Parathyroid adenoma (tissue), 2 donors: ENCODE measurements around the gene PRR14L.
"Not testable (repeated sequence)": the region's sequence is repeated elsewhere in the genome, so short reads cannot be mapped to it uniquely, and the experiment has no call there.

Experiments used
- H2AFZ ChIP-seq: fragments of 300-600 bp; sonication (generic); one replicate; pipeline ENCODE4 v1.7.0; 2017; ENCODE audit warnings: antibody characterized with exemption, mild to moderate bottlenecking
- H3K27ac ChIP-seq: fragments of 300-600 bp; sonication (generic); one replicate; pipeline ENCODE4 v1.7.0; 2017
- H3K27me3 ChIP-seq: fragments of 300-600 bp; sonication (generic); one replicate; pipeline ENCODE4 v1.7.0; 2017; ENCODE audit warnings: low read length; ENCODE audit not compliant: control insufficient read depth, insufficient read depth
- H3K36me3 ChIP-seq: fragments of 300-600 bp; sonication (generic); one replicate; pipeline ENCODE4 v1.7.0; 2017; ENCODE audit warnings: low read length; ENCODE audit not compliant: control insufficient read depth, insufficient read depth
- H3K4me1 ChIP-seq: fragments of 300-600 bp; sonication (generic); one replicate; pipeline ENCODE4 v1.7.0; 2017; ENCODE audit warnings: control low read depth
- H3K4me2 ChIP-seq: fragments of 300-600 bp; sonication (generic); one replicate; pipeline ENCODE4 v1.7.0; 2017; ENCODE audit warnings: low read length
- H3K4me3 ChIP-seq: fragments of 300-600 bp; sonication (generic); one replicate; pipeline ENCODE4 v1.7.0; 2017; ENCODE audit warnings: low read depth, low read length
- H3K79me2 ChIP-seq: fragments of 300-600 bp; sonication (generic); one replicate; pipeline ENCODE4 v1.7.0; 2017; ENCODE audit warnings: control low read depth
- H3K9ac ChIP-seq: fragments of 300-600 bp; sonication (generic); one replicate; pipeline ENCODE4 v1.7.0; 2017; ENCODE audit warnings: mild to moderate bottlenecking
- H3K9me3 ChIP-seq: fragments of 300-600 bp; sonication (generic); one replicate; pipeline ENCODE4 v1.7.0; 2017; ENCODE audit warnings: low read length; ENCODE audit not compliant: control insufficient read depth
- TF ChIP-seq, protein P1 (sequence below): fragments of 300-600 bp; sonication (generic); IDR thresholded peaks from one replicate; pipeline ENCODE4 v1.7.0; 2017; ENCODE audit warnings: antibody characterized with exemption, mild to moderate bottlenecking
- donor health status: primary hyperparathyroidism.

The PRR14L gene

DNA sequence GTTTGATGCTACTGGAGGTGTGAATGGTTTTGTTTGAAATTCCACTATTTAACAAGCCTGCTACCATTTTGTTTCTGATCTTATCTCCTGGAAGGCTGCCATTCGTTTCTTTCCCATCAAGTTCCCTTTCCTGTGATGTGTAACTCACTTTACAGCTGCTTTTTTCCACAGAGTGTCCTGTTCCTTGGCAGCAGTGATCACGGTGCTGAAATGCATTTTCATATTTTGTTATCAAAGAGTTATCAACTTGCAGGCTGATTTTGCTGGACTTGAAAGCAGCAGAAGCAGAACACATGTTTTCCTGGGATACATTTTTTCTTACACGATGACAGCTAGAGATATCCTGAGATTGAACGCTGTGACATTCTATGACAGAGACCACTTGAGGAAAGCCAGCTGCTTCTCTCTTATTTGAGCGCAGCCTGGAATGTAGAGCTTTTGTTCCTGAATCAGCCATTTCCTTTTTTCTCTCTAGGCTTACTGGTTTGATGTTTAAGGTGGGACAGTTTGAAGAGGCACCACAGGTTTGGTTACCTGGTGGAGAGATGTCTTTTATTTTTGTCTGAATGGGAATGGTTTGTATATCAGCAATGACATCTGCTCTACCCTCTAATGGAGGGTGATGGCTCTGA is 34.7 kb downstream of the PRR14L start:
- no peaks in the 10 kb centered on the region for H3K4me1 ChIP-seq
- no peaks in the 10 kb centered on the region for H3K27me3 ChIP-seq
- H2AFZ ChIP-seq: no peak overlapping the region
- H3K4me3 ChIP-seq: no peak overlapping the region
- H3K27ac ChIP-seq: no peak overlapping the region
- TF ChIP-seq, protein P1, sequence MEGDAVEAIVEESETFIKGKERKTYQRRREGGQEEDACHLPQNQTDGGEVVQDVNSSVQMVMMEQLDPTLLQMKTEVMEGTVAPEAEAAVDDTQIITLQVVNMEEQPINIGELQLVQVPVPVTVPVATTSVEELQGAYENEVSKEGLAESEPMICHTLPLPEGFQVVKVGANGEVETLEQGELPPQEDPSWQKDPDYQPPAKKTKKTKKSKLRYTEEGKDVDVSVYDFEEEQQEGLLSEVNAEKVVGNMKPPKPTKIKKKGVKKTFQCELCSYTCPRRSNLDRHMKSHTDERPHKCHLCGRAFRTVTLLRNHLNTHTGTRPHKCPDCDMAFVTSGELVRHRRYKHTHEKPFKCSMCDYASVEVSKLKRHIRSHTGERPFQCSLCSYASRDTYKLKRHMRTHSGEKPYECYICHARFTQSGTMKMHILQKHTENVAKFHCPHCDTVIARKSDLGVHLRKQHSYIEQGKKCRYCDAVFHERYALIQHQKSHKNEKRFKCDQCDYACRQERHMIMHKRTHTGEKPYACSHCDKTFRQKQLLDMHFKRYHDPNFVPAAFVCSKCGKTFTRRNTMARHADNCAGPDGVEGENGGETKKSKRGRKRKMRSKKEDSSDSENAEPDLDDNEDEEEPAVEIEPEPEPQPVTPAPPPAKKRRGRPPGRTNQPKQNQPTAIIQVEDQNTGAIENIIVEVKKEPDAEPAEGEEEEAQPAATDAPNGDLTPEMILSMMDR: no peak
- no peak overlapping the region for H3K4me2 ChIP-seq
- no peaks in the 10 kb centered on the region for H3K9me3 ChIP-seq
- no peak overlapping the region for H3K9ac ChIP-seq
- H3K79me2 ChIP-seq: no peaks in the 10 kb centered on the region
- H3K36me3 ChIP-seq: no peaks in the 10 kb centered on the region

DNA sequence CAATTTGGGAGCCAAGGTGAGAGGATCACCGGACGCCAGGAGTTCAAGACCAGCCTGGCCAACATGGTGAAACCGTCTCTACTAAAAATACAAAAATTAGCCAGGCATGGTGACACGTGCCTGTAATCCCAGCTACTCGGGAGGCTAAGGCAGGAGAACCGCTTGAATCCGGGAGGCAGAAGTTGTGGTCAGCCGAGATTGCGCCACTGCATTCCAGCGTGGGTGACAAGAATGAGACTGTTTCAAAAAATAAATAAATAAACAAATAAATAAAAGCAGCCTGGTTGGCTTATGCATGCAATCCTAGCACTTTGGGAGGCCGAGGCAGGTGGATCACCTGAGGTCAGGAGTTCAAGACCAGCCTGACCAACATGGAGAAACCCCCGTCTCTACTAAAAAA is 38.7 kb downstream of the PRR14L start:
- not testable (repeated sequence) for H3K4me2 ChIP-seq, H3K9ac ChIP-seq, H3K9me3 ChIP-seq, H2AFZ ChIP-seq, H3K27me3 ChIP-seq, H3K4me1 ChIP-seq, H3K4me3 ChIP-seq, H3K27ac ChIP-seq, H3K79me2 ChIP-seq, H3K36me3 ChIP-seq

DNA sequence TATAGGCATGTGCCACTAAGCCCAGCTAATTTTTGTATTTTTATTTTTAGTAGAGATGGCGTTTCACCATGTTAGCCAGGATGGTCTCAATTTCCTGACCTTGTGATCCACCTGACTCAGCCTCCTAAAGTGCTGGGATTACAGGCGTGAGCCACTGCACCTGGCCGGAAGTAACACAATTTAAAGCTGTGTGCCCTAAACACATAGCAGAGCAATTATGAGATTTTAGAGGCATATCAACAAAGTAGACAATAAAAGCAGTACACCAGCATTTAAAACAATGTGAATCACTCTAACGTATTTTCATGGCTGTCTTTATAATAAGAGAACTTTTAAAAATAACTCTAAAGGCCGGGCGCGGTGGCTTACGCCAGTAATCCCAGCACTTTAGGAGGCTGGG is 42.4 kb downstream of the PRR14L start:
- Histone ChIP-seq H3K36me3 (no peaks in the 10 kb centered on the region), H3K4me3 (no peak overlapping the region), H3K4me1 (peaks cover 5% of the 10 kb centered on the region), H2AFZ (no peak overlapping the region), H3K79me2 (no peaks in the 10 kb centered on the region), H3K9ac (no peak overlapping the region), H3K9me3 (no peaks in the 10 kb centered on the region), H3K27me3 (no peaks in the 10 kb centered on the region), H3K4me2 (no peak overlapping the region), H3K27ac (no peak overlapping the region)
- TF ChIP-seq, protein P1: no peak

GRCh38 chr22:31695423-31695822 is 54.5 kb downstream of the PRR14L start:
- no peaks in the 10 kb centered on the region for H3K36me3 ChIP-seq
- H3K9ac ChIP-seq: no peak overlapping the region
- no peaks in the 10 kb centered on the region for H3K27me3 ChIP-seq
- H3K9me3 ChIP-seq: no peaks in the 10 kb centered on the region
- no peak overlapping the region for H3K27ac ChIP-seq
- H3K4me2 ChIP-seq: no peak overlapping the region
- H3K4me1 ChIP-seq: no peaks in the 10 kb centered on the region
- no peaks in the 10 kb centered on the region for H3K79me2 ChIP-seq
- TF ChIP-seq, protein P1: no peak
- H3K4me3 ChIP-seq: no peak overlapping the region
- no peak overlapping the region for H2AFZ ChIP-seq

DNA sequence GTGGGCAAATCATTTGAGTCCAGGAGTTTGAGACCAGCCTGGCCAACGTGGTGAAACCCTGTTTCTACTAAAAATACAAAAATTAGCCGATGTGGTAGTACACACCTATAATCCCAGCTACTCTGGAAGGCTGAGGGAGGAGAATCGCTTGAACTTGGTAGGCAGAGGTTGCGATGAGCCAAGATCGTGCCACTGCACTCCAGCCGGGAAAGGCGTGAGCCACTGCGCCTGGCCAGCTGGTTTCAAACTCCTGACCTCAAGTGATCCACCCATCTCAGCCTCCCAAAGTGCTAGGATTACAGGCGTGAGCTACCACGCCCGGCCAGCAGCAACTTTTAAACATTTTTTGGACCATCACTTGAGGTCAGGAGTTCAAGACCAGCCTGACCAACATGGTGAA is 55.9 kb downstream of the PRR14L start:
- H3K4me3 ChIP-seq, H3K9me3 ChIP-seq, H3K4me1 ChIP-seq, H2AFZ ChIP-seq, H3K27ac ChIP-seq, H3K79me2 ChIP-seq, H3K27me3 ChIP-seq, H3K36me3 ChIP-seq, H3K4me2 ChIP-seq, H3K9ac ChIP-seq: not testable (repeated sequence)
